BE2C (cell line): Measurements from ENCODE around the gene INTS6.

Source experiments
- DNase-seq: peaks from one replicate; pipeline ENCODE4 v3.0.0-alpha.2; 2020
- H3K27me3 ChIP-seq: fragments of 250-450 bp; sonication (Bioruptor Pico); 2 replicates; pipeline ENCODE4 v1.5.1; 2020; ENCODE audit warnings: mild to moderate bottlenecking
- H3K36me3 ChIP-seq: fragments of 250-450 bp; sonication (Bioruptor Pico); 2 replicates; pipeline ENCODE4 v1.5.1; 2020; ENCODE audit warnings: mild to moderate bottlenecking
- H3K4me1 ChIP-seq: fragments of 250-450 bp; sonication (Bioruptor Pico); 2 replicates; pipeline ENCODE4 v1.5.1; 2020
- H3K4me3 ChIP-seq: 2 replicates; pipeline ENCODE4 v1.5.1; 2011; ENCODE audit warnings: low read depth, low read length
- H3K9me3 ChIP-seq: fragments of 250-450 bp; sonication (Bioruptor Pico); 2 replicates; pipeline ENCODE4 v1.5.1; 2020
- CTCF ChIP-seq: IDR thresholded peaks from 2 replicates; pipeline ENCODE4 v1.5.1; 2012; ENCODE audit warnings: mild to moderate bottlenecking, low read depth, low read length

Gene INTS6

GRCh38 chr13:51453207-51453958, 547 bp upstream of the INTS6 start:
- peaks cover 21% of the 10 kb centered on the region for H3K36me3 ChIP-seq
- DNase-seq, result peak; percentile 86

GRCh38 chr13:51451467-51452360, 1.1 kb downstream of the INTS6 start:
- Histone ChIP-seq H3K27me3 (no peaks in the 10 kb centered on the region), H3K4me3 (peak overlapping the region; percentile 93), H3K4me1 (no peaks in the 10 kb centered on the region), H3K9me3 (no peaks in the 10 kb centered on the region), H3K36me3 (peaks cover 22% of the 10 kb centered on the region)
- peak; percentile 88 for DNase-seq
- TF ChIP-seq CTCF, result no peak

More at GRCh38 chr13:51453207-51453958, 547 bp upstream of the INTS6 start:
- H3K4me3 ChIP-seq, result peak overlapping the region; percentile 65
- no peaks in the 10 kb centered on the region for H3K27me3 ChIP-seq
- no peaks in the 10 kb centered on the region for H3K4me1 ChIP-seq
- TF ChIP-seq CTCF, result no peak
- H3K9me3 ChIP-seq, result no peaks in the 10 kb centered on the region

GRCh38 chr13:51451134-51451466, 1.7 kb downstream of the INTS6 start:
- peaks cover 22% of the 10 kb centered on the region for H3K36me3 ChIP-seq
- H3K4me1 ChIP-seq, result no peaks in the 10 kb centered on the region
- H3K4me3 ChIP-seq, result peak overlapping the region; percentile 93
- H3K9me3 ChIP-seq, result no peaks in the 10 kb centered on the region
- H3K27me3 ChIP-seq, result no peaks in the 10 kb centered on the region
- no peak for TF ChIP-seq CTCF
- DNase-seq, result no peak

GRCh38 chr13:51449018-51449417, 3.8 kb downstream of the INTS6 start:
- H3K4me1 ChIP-seq, result no peaks in the 10 kb centered on the region
- peaks cover 22% of the 10 kb centered on the region for H3K36me3 ChIP-seq
- H3K4me3 ChIP-seq, result no peak overlapping the region
- TF ChIP-seq CTCF, result no peak
- DNase-seq, result no peak
- no peaks in the 10 kb centered on the region for H3K9me3 ChIP-seq
- no peaks in the 10 kb centered on the region for H3K27me3 ChIP-seq

GRCh38 chr13:51444922-51445321, 7.9 kb downstream of the INTS6 start:
- no peaks in the 10 kb centered on the region for H3K9me3 ChIP-seq
- TF ChIP-seq CTCF, result peak; percentile 53
- no peak for DNase-seq
- no peak overlapping the region for H3K4me3 ChIP-seq
- peaks cover 14% of the 10 kb centered on the region for H3K36me3 ChIP-seq
- no peaks in the 10 kb centered on the region for H3K27me3 ChIP-seq
- no peaks in the 10 kb centered on the region for H3K4me1 ChIP-seq

GRCh38 chr13:51440381-51440780, 12.5 kb downstream of the INTS6 start:
- no peak for DNase-seq
- Histone ChIP-seq H3K36me3 (peaks cover 3% of the 10 kb centered on the region; the same call in 1 of the 2 replicates), H3K4me1 (no peaks in the 10 kb centered on the region), H3K9me3 (no peaks in the 10 kb centered on the region), H3K27me3 (no peaks in the 10 kb centered on the region), H3K4me3 (no peak overlapping the region)
- no peak for TF ChIP-seq CTCF
